GM18861 (cell line): ENCODE data around the gene TAGAP.

Experiments
- ATAC-seq: cut with Tn5 transposase; IDR thresholded peaks from one replicate; pipeline ENCODE4 v1.9.1; 2021; ENCODE audit not compliant: unreplicated experiment

The TAGAP gene

GRCh38 chr6:159071843-159072769 lies 27.3 kb upstream of the TAGAP start:
- no peak for ATAC-seq

- ATAC-seq = no peak
Observed at GRCh38 chr6:159068904-159069578, 24.2 kb upstream of the TAGAP start.

- no peak for ATAC-seq
Observed at GRCh38 chr6:159067334-159067733, 22.5 kb upstream of the TAGAP start.

- ATAC-seq = no peak
Observed at GRCh38 chr6:159066483-159066882, 21.7 kb upstream of the TAGAP start.

- ATAC-seq = no peak
Observed at GRCh38 chr6:159065759-159066329, 21.1 kb upstream of the TAGAP start.

GRCh38 chr6:159065091-159065490 lies 20.3 kb upstream of the TAGAP start:
- ATAC-seq = no peak

GRCh38 chr6:159064477-159064876 lies 19.7 kb upstream of the TAGAP start:
- ATAC-seq = no peak

GRCh38 chr6:159063549-159063948 lies 18.8 kb upstream of the TAGAP start:
- no peak for ATAC-seq

- no peak for ATAC-seq
Observed at GRCh38 chr6:159062976-159063375, 18.2 kb upstream of the TAGAP start.

- ATAC-seq = peak; percentile 62
Observed at GRCh38 chr6:159062564-159062945, 17.8 kb upstream of the TAGAP start.

GRCh38 chr6:159061805-159062563 lies 17.2 kb upstream of the TAGAP start:
- ATAC-seq = peak; percentile 50

GRCh38 chr6:159061146-159061545 lies 16.4 kb upstream of the TAGAP start:
- ATAC-seq = no peak

GRCh38 chr6:159059885-159060506 lies 15.2 kb upstream of the TAGAP start:
- no peak for ATAC-seq

GRCh38 chr6:159059141-159059540 lies 14.3 kb upstream of the TAGAP start:
- no peak for ATAC-seq

GRCh38 chr6:159056899-159057298 lies 12.1 kb upstream of the TAGAP start:
- ATAC-seq = no peak

GRCh38 chr6:159056432-159056831 lies 11.6 kb upstream of the TAGAP start:
- no peak for ATAC-seq

GRCh38 chr6:159056003-159056402 lies 11.2 kb upstream of the TAGAP start:
- ATAC-seq = no peak

- no peak for ATAC-seq
Observed at GRCh38 chr6:159053781-159054398, 9.1 kb upstream of the TAGAP start.

GRCh38 chr6:159052720-159053119 lies 7.9 kb upstream of the TAGAP start:
- ATAC-seq = no peak
